ENCODE results near the gene CALHM5.

- TF ChIP-seq PRDM10 (IDR thresholded peaks at IDR 0.05; ENCODE audit: partially characterized antibody) (no peak), ZNF77 (CRISPR knock-in tag; IDR thresholded peaks at IDR 0.05) (no peak), PHB2 (IDR thresholded peaks at IDR 0.05; ENCODE audit: low read depth) (no peak), MAFK (IDR thresholded peaks at IDR 0.05; ENCODE audit: low read length) (no peak), PTBP1 (IDR thresholded peaks at IDR 0.05; ENCODE audit: low read depth, low read length) (no peak), REST (IDR thresholded peaks at IDR 0.05; ENCODE audit: borderline replicate concordance) (no peak), REST (CRISPR knock-in tag; IDR thresholded peaks at IDR 0.05; ENCODE audit: low read depth) (no peak), CEBPB (tag; IDR thresholded peaks at IDR 0.05) (no peak), TARDBP (IDR thresholded peaks at IDR 0.05) (no peak), ATF3 (IDR thresholded peaks at IDR 0.05) (no peak), ATF3 (CRISPR knock-in tag; conservative IDR thresholded peaks at IDR 0.05) (no peak), ZNF561 (CRISPR knock-in tag; conservative IDR thresholded peaks at IDR 0.05) (no peak), CREB1 (IDR thresholded peaks at IDR 0.05) (no peak), CREB1 (CRISPR knock-in tag; IDR thresholded peaks at IDR 0.05) (no peak), EWSR1 (IDR thresholded peaks at IDR 0.05; ENCODE audit: borderline replicate concordance, low read depth, partially characterized antibody) (no peak)
Measured at GRCh38 chr6:116535109-116535508, 23.7 kb downstream of the CALHM5 start.
